GM19043 (cell line): Measurements from ENCODE around the gene FAM193A.
A peak's percentile ranks its signal among the peaks of the same experiment; 100 is the strongest.
"Not testable (repeated sequence)": the region's sequence is repeated elsewhere in the genome, so short reads cannot be mapped to it uniquely, and the experiment has no call there.

Experiments used
- ATAC-seq: cut with Tn5 transposase; IDR thresholded peaks from one replicate; pipeline ENCODE4 v1.9.1; 2021; ENCODE audit warnings: low read depth; ENCODE audit not compliant: unreplicated experiment

The FAM193A gene

DNA sequence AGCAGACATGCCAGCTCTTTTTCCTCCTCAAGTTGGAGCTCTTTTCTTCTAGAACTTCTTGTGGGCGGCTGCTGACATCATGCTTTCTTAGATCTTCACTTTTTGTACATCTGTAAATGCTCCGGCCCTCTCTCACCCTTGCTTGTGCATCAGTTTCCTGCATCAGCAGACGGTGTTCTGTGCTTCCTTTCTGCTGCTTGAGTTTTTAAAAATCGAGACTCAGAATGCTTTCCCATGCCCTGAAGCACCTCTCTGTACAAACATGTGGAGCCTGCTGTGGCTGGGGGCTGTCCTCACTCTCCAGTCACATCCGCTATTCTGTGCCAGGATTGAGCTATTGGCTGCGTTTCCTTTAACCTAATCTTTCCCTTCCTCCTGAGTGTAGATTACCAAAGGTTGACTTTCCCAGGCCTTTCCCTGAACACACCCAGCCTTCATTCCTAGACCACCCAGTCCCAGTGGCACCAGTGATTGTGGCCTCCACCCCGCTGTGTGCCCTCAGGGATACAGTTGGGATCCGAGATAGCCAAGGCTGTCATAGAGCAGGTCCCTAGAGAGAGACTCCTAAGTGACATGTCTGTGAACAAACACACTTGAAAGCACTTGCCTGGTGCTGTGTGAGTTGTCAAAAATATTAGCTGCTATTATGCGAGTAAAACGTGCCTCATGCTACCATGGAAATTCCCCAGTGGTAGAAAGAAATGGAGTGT is 177.8 kb downstream of the FAM193A start:
- no peak for ATAC-seq

DNA sequence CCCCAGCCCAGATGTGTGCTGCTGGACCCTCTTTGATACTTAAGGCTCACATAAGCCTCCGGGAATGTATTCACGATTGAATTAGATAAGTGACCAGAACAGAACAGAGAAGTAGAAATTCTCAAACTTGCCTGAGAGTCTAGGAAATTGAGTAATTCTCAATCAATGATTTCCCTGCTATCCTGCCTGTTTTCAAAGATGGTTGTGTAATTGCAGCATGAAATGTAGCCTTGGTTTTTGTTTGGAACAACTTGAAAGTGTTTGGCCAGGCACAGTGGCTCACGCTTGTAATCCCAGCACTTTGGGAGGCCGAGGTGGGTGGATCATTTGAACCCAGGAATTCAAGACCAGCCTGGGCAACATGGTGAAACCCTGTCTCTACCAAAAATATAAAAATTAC is 178.5 kb downstream of the FAM193A start:
- no peak for ATAC-seq

DNA sequence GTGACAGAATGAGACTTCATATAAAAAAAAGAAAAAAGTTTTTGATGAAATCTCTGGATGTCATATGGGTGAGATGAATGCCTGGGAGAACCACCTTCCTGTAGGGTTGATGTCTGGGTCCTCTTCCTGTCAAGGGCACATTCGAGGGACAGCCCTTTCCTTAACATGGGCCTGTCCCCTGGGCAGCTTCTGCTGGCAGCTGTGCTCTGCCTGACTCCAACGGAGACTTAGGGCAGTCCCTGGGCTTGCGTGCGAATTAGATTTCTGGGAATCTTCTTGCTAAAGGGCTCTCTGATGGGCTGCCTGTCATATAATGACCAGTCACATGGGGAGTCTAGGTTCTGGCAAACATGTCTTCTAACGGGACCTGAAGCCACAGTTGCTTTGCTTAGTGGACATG is 179.0 kb downstream of the FAM193A start:
- ATAC-seq, result no peak

DNA sequence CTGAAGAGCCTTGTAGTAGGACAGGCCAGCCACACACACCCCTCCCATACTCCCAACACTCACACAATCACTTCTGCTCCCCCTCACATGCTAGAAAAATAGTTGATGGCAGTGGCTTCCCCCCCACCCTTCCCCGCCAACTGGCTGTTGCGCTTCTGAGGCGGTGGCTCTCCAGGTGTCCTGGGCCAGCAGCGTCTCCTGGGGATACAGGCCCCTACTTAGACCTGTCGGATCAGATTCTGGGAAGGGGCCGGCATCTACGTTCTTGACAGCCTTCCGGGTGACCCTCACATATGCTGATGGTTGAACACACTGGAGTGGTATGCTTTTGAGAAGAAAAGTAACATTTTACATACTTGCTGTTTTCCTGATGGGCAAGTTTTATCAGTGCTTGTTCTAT is 179.8 kb downstream of the FAM193A start:
- no peak for ATAC-seq

DNA sequence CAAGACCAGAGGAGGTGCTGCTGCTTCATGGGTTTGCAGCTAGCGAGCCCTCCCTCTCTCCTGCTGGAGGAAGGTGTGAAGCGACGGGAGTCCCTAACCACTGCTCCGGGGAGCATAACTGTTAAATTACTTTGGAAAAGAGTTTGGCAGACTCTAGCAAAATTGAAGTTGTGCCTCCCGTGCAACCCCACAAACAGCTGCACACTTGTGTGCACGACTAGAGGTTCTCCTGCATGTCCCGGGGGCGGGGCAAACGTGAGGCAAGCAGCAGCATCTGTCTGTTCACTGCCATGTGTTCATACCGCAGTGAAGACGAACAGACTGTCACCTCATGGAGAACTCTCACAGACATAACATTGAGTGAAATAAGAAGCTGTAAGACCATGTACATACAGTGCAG is 185.1 kb downstream of the FAM193A start:
- no peak for ATAC-seq

DNA sequence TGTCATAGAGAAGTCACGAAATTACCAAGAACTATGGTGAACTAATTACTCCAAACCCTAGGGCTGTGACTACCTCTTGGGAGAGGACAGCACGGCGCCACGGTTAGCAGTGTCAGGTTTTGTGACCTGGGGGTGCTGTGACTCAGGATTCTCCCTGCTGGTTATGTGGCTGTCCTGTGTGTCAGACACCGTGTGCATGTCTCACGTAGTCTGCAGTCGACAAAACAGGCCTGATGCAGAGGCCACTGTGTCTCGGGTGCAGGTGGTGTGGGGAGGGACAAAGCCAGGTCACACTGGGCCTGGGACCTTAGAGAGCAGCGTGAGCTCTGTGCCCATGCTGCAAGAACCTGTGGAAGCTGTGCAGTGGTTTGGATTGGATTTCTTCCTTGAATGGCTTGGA is 185.6 kb downstream of the FAM193A start:
- no peak for ATAC-seq

DNA sequence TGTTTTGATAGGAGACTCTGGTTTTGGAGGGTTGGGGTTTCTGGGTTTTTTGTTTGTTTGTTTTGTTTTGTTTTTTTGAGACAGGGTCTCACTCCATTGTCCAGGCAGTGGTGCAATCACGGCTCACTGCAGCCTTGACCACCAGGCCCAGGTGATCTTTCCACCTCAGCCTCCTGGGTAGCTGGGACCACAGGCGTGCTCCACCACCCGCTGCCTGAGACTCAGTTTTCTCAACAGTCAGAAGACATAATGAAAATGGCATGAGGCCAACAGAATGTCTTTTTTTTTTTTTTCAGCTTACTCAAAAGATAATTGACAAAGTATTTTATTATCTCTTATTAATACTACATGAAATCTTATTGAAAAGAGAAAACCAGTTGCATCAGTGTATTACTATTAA is 187.3 kb downstream of the FAM193A start:
- ATAC-seq, result no peak

DNA sequence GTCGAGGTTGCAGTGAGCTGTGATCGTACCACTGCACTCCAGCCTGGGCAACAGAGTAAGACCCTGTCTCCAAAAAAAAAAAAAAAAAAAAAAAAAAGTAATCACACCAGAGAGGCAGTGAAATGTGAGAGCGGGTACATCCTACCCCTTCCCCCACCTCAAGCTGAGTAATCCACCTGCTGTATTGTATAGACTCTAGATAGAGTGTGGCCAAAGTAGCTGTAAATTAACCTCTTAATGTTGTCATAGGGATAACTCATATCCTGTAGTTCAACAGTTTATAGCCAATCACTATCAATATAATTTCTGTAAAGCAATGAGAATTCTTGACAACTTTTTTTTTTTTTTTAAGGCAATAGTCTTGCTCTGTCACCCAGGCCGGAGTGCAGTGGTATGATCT is 188.9 kb downstream of the FAM193A start:
- ATAC-seq, result no peak

DNA sequence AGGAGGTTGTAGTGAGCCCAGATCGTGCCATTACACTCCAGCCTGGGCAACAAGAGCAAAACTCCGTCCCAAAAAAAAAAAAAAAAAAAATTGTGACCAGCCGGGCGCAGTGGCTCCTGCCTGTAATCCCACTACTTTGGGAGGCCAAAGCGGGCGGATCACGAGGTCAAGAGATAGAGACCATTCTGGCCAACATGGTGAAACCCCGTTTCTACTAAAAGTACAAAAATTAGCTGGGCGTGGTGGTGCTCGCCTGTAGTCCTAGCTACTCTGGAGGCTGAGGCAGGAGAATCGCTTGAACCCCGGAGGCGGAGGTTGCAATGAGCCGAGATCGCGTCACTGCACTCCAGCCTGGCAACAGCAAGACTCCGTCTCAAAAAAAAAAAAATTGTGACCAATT is 190.4 kb downstream of the FAM193A start:
- not testable (repeated sequence) for ATAC-seq

DNA sequence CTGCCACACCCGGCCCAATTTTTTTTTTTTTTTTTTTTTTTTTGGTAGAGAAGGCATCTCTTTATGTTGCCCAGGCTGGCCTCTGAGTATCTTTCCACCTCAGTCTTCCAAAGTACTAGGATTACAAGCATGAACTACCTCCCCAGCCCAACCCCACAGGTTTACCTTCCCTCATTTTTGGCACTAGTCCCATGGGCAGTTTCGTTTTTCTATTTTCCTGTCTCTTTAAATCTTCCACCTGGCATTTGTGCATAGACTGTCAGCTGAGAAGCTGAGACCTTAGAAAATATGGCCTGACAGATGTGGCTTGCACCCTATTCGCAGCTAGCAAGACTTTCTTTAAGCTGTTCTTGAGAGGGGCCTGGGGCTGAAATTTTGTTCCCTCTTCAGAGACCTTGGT is 191.8 kb downstream of the FAM193A start:
- ATAC-seq, result no peak

DNA sequence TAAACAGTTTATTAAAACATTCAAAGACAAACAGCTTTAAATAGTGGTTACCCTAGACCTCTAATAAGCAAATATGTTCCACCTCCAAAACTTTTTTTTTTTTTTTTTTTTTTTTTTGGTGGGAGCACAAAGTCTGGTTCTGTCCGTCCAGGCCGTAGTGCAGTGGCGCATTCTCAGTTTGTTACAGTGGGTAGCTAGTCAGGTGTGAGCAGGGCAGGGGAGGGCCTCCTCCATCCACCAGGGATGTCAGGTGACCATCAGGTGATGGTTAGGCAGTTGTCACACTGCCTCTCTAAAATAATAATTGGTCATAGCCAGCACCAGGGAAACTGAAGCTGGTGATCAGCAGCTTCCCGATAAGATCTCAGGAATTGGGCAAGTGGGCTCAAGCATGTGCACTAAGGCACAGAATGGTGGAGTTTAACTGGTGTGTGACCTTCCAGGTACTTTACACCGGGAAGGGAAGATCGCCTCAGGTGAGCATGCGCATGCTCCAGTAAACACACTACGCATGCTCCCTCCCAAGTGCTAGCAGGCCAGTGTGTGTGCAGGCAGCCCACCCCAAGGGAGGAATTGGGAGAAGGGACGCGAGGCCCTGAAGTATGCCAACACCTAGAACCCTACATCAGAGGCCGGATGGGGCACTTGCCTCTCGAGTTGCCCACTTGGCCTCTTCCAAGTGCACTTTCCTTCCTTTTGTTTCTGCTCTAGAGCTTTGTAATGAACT is 192.5 kb downstream of the FAM193A start:
- no peak for ATAC-seq

DNA sequence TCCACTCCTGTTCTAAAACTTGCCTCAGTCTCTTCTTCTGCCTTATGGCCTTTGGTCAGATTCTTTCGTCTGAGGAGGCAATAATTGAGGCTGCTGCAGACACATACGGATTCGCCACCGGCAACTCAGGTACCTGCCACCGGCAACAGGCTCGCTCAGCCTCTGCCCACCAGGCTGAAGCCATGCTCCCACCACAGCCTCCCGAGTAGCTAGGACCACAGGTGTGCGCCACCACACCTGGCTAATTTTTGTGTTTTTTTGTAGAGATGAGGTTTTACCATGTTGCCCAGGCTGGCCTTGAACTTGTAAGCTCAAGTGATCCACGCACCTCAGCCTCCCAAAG is 193.1 kb downstream of the FAM193A start:
- ATAC-seq, result no peak

DNA sequence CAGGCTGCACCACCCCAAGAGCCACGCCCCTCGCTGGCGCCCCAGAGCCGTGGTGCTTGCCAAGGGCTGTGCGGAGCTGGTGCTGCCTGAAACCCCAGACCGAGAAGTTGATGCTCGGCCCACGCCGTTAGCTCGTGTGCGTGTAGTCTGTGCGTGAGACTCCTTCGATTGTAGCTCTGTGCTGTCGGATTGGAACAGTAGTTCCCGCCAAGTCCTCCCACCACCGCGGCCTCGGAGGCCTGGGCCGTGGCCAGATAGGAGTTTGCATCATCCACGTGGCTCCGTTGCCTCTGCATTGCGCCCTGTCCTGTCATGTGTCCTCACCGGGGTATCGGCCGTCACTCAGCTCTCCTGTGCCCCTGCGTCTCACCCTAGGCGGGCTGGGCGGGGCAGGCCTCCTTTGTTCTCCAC is 195.5 kb downstream of the FAM193A start:
- no peak for ATAC-seq

DNA sequence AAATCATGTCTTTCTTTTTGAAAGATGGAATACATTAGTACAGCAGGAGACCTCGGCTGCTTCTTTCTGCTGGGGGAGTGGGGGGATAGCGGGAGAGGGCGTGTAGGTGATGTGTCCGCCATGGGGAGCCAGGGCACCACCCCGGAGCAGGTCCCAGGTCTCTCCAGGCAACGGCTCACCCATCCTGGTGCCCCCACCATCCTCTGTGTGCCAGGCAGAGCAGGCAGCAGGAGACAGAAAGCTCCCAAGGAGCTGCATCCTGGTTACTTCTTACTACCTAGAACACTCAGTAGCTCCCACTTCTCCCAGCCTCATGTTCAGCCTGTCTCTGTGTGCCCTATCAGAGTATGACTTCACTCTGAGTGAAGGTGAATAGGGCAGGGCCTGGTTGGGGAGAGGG is 196.1 kb downstream of the FAM193A start:
- ATAC-seq, result no peak

DNA sequence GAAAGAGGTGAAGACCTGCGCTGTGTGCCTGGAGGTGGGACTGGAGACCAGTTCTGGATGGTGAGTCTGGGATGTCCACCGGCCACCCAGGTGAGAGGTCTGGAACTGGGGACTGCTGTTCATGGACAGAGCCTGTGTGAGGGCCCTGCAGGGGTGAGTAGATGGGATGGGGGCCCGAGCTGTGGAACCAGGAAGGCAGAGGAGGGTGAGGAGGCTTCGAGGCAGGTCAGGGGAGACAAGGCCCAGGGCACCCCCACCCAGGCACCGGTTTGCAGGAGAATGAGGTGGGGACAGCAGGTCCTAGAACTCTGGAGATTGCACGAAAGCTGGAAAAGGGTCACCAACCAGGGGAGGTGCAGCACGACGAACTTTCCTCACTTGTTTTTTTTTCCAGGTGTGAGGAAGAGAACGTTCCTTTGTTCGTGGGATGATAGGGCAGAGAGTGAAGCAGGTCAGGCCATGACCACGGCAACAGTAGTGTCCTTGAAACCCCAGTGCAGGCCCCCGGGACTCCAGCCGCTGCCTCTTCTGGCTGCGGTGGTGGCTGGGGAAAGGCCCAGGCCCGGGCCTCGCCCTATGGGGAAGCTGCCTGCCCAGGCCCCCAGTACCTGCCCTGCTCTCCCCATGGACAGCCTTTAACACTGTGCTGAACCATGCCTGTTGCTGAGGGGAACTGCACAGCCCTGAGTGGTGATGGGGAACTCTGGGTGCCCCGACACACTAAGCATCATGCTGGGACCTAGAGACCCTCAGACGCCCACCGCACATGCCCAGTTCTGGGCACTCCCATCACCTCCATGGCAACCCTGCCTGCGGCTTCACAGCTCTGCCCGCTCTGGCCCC is 196.8 kb downstream of the FAM193A start:
- no peak for ATAC-seq

DNA sequence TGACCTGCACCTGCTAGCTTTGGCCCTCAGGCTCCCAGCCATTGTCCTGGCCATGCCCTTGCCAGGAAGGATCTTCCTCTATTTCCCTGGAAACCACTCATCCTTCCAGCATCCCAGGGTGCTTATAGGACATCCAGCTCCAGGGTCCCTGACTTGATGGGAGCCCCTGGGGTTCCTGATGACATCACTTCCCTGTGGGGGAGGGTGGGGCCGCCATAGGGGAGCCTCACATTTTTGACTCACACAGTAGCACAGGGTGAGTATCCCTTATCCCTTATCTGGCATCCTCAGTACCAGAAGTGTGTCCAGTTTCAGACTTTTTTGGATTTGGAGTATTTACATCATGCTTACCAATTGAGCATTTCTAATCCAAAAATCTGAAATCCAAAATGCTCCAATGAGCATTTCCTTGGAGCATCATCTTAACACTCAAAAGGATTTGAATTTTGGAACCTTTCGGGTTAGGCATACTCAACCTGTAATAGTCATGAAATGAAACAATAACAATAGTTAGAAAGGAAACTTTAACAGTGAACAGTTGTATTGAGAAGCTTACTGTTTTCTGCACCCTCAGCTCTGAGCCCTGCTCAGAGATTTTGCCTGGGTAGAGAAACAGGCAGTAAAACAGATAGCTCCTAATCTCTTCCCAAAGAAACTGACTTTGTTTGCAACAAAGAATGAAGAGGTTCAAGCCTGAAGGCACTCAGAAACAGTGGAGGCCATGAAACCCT is 197.6 kb downstream of the FAM193A start:
- no peak for ATAC-seq

DNA sequence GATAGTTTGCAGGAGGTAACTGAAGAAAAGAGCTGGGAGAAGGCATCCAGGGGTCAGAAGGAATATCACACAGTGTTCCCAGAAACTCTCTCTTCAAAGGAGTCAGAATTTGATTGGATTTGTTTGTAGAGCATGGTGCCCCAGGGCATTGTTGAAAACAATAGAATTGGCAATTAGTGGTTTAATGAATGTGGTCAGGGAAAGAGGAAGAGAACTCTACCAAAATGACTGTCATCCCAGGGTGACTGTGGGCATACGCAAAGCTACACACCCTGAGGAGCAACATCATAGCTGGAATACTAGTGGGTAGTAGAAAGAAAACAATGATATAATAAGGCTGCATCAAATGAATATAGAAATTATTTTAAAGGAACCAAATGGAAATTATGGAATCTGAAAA is 198.2 kb downstream of the FAM193A start:
- peak; percentile 55 for ATAC-seq

DNA sequence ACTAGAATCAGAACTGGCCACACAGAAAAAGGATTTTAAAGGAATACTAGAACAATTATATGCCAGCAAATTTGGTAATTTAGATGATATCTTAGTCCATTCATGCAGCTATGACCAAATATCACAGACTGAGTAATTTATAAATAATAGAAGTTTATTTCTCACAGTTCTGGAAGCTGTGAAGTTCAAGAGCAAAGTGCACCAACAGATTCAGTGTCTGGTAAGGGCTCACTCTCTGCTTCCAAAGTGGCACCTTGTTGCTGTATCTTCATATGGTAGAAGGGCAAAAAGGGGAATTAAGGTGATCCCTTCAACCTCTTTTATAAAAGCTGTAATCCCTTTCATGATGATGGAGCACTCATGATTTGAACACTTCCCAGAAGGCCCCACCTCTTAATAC is 199.4 kb downstream of the FAM193A start:
- no peak for ATAC-seq

DNA sequence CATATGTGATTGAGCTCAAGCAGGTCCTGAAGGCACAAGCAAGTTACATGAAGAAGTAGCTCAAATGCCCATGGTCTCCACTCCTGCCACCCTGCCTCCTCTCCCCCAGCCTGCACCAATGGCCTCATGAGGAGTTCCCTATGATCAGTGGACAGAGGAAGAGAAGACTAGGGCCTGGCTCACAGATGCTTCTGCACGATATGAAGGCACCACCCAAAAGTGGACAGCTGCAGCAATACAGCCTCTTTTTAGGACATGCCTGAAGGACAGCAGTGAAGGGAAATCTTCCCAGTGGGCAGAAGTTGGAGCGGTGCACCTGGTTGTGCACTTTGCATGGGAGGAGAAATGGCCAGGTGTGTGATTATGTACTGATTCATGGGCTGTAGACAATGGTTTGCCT is 201.8 kb downstream of the FAM193A start:
- ATAC-seq, result not testable (repeated sequence)

DNA sequence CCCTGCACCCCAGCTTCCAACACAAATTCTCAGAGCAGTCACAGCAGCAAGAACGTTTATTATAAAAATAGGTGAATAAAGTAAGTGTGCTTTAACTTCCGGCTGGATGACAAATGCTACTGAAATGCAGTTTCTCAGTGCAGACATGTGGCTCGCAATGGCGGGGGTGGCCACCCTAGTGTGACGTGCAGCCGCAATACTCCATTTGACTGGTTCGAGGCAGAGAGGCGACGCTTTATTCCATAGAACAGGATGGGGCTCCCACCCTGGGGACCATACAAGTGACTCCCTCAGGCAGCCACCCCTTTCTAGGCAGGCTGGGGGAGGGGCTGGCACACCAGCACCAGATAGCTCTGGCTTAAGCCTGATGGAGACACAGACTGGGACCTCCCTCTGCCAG is 205.2 kb downstream of the FAM193A start:
- no peak for ATAC-seq
